CD14-positive monocyte (primary cell): ENCODE measurements around the gene TMEM120B. TPM values are rescaled to one million over a fixed set of nuclear protein-coding genes. Genes with fewer than 3 reads are reported as not detected.

Source experiments
- DNase-seq, 3 donors: peaks; one replicate each; pipeline ENCODE4 v3.0.0-alpha.2; 2011 to 2022
- H2AFZ ChIP-seq: 2 replicates; pipeline ENCODE4 v1.6.0; 2012; ENCODE audit warnings: mild to moderate bottlenecking, low read depth, low read length, inconsistent platforms; ENCODE audit not compliant: insufficient read depth, poor library complexity, severe bottlenecking
- H3K27ac ChIP-seq, 2 donors: 1 replicate in 1 of 2; 2 replicates in 1 of 2; pipeline ENCODE4 v1.5.1; 2012 to 2013; ENCODE audit warnings: low read length in 2 of 2, control low read depth in 1 of 2, inconsistent platforms in 1 of 2, low read depth in 1 of 2, mild to moderate bottlenecking in 1 of 2
- H3K27me3 ChIP-seq, 2 donors: one replicate each; pipeline versions ENCODE4 v1.6.0 to v1.6.1; 2011 to 2013; ENCODE audit warnings: low read length in 2 of 2; ENCODE audit not compliant: control insufficient read depth in 2 of 2, insufficient read depth in 2 of 2
- H3K36me3 ChIP-seq, 2 donors: replicated peaks in 1 of 2; 1 replicate in 1 of 2; 2 replicates in 1 of 2; pipeline versions ENCODE4 v1.5.1 to v1.6.1; 2012 to 2013; ENCODE audit warnings: low read length in 2 of 2, control low read depth in 1 of 2, inconsistent platforms in 1 of 2, mild to moderate bottlenecking in 1 of 2; ENCODE audit not compliant: insufficient read depth in 2 of 2, control insufficient read depth in 1 of 2
- H3K4me1 ChIP-seq, 2 donors: 1 replicate in 1 of 2; 2 replicates in 1 of 2; pipeline versions ENCODE4 v1.5.1 to v1.6.1; 2012 to 2013; ENCODE audit warnings: low read length in 2 of 2, control low read depth in 1 of 2, inconsistent platforms in 1 of 2, mild to moderate bottlenecking in 1 of 2, moderate library complexity in 1 of 2; ENCODE audit not compliant: insufficient read depth in 2 of 2, control insufficient read depth in 1 of 2
- H3K4me2 ChIP-seq: replicated peaks from 2 replicates; pipeline ENCODE3; 2012; ENCODE audit warnings: low read length, moderate library complexity, mild to moderate bottlenecking; ENCODE audit not compliant: poor library complexity, severe bottlenecking; ENCODE audit errors: extremely low read depth
- H3K4me3 ChIP-seq, 3 experiments: fragments of 200-600 bp in 1 of 3; sonication (generic) in 1 of 3; replicated peaks in 1 of 3; 1 replicate in 2 of 3; 2 replicates in 1 of 3; pipeline ENCODE4 v1.5.1; 2011 to 2013; ENCODE audit warnings: low read length in 3 of 3, mild to moderate bottlenecking in 3 of 3, control low read depth in 2 of 3, low read depth in 2 of 3, inconsistent platforms in 1 of 3, moderate library complexity in 1 of 3
- H3K79me2 ChIP-seq: 2 replicates; pipeline ENCODE4 v1.6.0; 2012; ENCODE audit warnings: mild to moderate bottlenecking, control low read depth, inconsistent platforms, low read length, moderate library complexity; ENCODE audit not compliant: insufficient read depth
- H3K9ac ChIP-seq: 2 replicates; pipeline ENCODE4 v1.6.0; 2017; ENCODE audit warnings: low read length, mild to moderate bottlenecking; ENCODE audit not compliant: insufficient read depth, poor library complexity, severe bottlenecking
- H3K9me3 ChIP-seq, 2 donors: replicated peaks in 1 of 2; 1 replicate in 1 of 2; 2 replicates in 1 of 2; pipeline versions ENCODE4 v1.5.1 to v1.6.1; 2012 to 2013; ENCODE audit warnings: low read length in 2 of 2, control low read depth in 1 of 2; ENCODE audit not compliant: control insufficient read depth in 1 of 2, insufficient read depth in 1 of 2
- H4K20me1 ChIP-seq: 2 replicates; pipeline ENCODE4 v1.6.0; 2012; ENCODE audit warnings: mild to moderate bottlenecking, low read length, control low read depth, moderate library complexity; ENCODE audit not compliant: insufficient read depth
- H3K27ac Mint-ChIP-seq, 7 donors: one replicate each; pipeline ENCODE4 v1.8.0; 2020; ENCODE audit warnings: mild to moderate bottlenecking in 7 of 7, mixed read lengths in 7 of 7, moderate library complexity in 6 of 7, inconsistent platforms in 2 of 7
- H3K27me3 Mint-ChIP-seq, 3 donors: one replicate each; pipeline ENCODE4 v1.8.0; 2021 to 2022; ENCODE audit warnings: low read depth in 3 of 3, mild to moderate bottlenecking in 3 of 3, mixed read lengths in 3 of 3, moderate library complexity in 3 of 3, inconsistent platforms in 1 of 3
- H3K36me3 Mint-ChIP-seq, 2 donors: one replicate each; pipeline ENCODE4 v1.8.0; 2020; ENCODE audit warnings: mixed read lengths in 2 of 2, inconsistent platforms in 1 of 2, mild to moderate bottlenecking in 1 of 2
- H3K4me1 Mint-ChIP-seq: one replicate; pipeline ENCODE4 v1.8.0; 2020; ENCODE audit warnings: mild to moderate bottlenecking, mixed read lengths
- H3K4me3 Mint-ChIP-seq, 2 donors: one replicate each; pipeline ENCODE4 v1.8.0; 2020; ENCODE audit warnings: mild to moderate bottlenecking in 2 of 2, mixed read lengths in 2 of 2, moderate library complexity in 1 of 2
- H3K9me3 Mint-ChIP-seq, 7 donors: one replicate each; pipeline ENCODE4 v1.8.0; 2020 to 2022; ENCODE audit warnings: mixed read lengths in 7 of 7, mild to moderate bottlenecking in 6 of 7, moderate library complexity in 6 of 7, inconsistent platforms in 2 of 7
- CTCF ChIP-seq: fragments of 200-600 bp; IDR thresholded peaks from one replicate; pipeline ENCODE4 v1.8.0; 2022; ENCODE audit warnings: antibody characterized with exemption, mild to moderate bottlenecking
- WGBS: methylation state at CpG from one replicate; pipeline ENCODE4 v1.1.5; 2013; ENCODE audit warnings: missing lambda C conversion rate; ENCODE audit not compliant: insufficient coverage; 5-methylcytosine and 5-hydroxymethylcytosine counted together
- intact Hi-C, 2 donors: fragments of 100-400 bp; cut with micrococcal nuclease; formaldehyde crosslinking; loops; one replicate each; pipeline versions ENCODE4 v1.15.0 to v1.15.1; 2023
- polyA plus RNA-seq, 3 donors: library from polyadenylated mRNA; depleted of rRNA in 1 of 3; unstranded in 2 of 3; stranded (reverse) in 1 of 3; fragments of 300-500 nt in 2 of 3; fragments of >200 nt in 1 of 3; fragmentation: Illumina TruSeq in 2 of 3; gene quantifications; 1 replicate in 2 of 3; 2 replicates in 1 of 3; pipeline ENCODE4 v1.2.3, GENCODE V29; 2012 to 2021

TMEM120B gene
- polyA plus RNA-seq, 3 donors = 0.65 to 2.4 (median 1.1) TPM

DNA sequence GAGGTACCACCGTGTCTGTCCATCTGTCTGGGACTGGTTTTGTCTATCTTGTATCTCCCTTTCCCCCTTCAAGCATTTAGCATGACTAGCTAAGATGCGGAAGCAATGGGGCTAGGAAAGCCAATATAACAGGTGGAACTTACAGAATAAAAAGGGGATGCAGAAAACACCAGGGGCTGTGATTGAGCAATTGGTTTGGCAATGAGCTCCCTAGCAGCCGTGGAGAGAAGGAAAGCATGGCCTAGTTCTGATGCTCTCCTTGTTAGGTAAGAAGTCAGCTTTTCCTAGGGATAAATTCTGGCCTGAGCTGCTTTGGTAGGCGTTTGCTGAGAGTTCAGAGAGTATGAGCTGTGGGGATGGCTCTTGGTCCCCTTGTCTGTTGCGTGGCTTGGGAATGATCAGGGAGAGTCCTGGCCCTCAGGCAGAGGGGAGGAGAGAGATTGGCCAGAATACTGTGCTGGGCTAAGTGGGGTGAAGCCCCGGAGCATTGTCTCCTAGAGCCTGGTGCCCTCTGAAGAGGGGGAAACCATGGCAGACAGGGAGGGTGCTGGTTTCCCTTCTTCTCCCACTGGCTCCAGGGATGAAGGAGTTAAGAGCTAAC, 98.4 kb downstream of the TMEM120B start:
- H3K36me3 Mint-ChIP-seq = peaks cover 40 to 64% of the 10 kb centered on the region in 2 donors
- H3K4me3 Mint-ChIP-seq = peak overlapping the region; percentile 79 to 90
- Histone ChIP-seq H2AFZ (no peak overlapping the region), H3K79me2 (peaks cover 97% of the 10 kb centered on the region), H3K36me3 (peaks cover 54 to 67% of the 10 kb centered on the region in 2 donors), H3K4me3 (peak overlapping the region; percentile 66 to 89 (median 67)), H3K27me3 (no peaks in the 10 kb centered on the region), H3K27ac (peak overlapping the region; percentile 40 to 79), H4K20me1 (peaks cover 98% of the 10 kb centered on the region), H3K9me3 (no peaks in the 10 kb centered on the region), H3K4me2 (peak overlapping the region; percentile 100), H3K4me1 (peaks cover 58 to 69% of the 10 kb centered on the region in 2 donors), H3K9ac (peak overlapping the region; percentile 60)
- no peak for DNase-seq
- intact Hi-C loops = loop anchor here (1.0 to 5.0 kb wide), 2 partner anchors 16 to 34 kb away; no protein-coding TSS in a partner anchor
- H3K4me1 Mint-ChIP-seq = peaks cover 59% of the 10 kb centered on the region
- peak overlapping the region; percentile 35 to 90 (median 76) for H3K27ac Mint-ChIP-seq
- peaks cover 0 to 2% (median 0%) of the 10 kb centered on the region in 7 donors for H3K9me3 Mint-ChIP-seq
- H3K27me3 Mint-ChIP-seq = peaks cover 0 to 3% (median 0%) of the 10 kb centered on the region in 3 donors
- WGBS = 47% methylated on average over 4 of the region's 6 CpGs
- no peak for TF ChIP-seq CTCF

DNA sequence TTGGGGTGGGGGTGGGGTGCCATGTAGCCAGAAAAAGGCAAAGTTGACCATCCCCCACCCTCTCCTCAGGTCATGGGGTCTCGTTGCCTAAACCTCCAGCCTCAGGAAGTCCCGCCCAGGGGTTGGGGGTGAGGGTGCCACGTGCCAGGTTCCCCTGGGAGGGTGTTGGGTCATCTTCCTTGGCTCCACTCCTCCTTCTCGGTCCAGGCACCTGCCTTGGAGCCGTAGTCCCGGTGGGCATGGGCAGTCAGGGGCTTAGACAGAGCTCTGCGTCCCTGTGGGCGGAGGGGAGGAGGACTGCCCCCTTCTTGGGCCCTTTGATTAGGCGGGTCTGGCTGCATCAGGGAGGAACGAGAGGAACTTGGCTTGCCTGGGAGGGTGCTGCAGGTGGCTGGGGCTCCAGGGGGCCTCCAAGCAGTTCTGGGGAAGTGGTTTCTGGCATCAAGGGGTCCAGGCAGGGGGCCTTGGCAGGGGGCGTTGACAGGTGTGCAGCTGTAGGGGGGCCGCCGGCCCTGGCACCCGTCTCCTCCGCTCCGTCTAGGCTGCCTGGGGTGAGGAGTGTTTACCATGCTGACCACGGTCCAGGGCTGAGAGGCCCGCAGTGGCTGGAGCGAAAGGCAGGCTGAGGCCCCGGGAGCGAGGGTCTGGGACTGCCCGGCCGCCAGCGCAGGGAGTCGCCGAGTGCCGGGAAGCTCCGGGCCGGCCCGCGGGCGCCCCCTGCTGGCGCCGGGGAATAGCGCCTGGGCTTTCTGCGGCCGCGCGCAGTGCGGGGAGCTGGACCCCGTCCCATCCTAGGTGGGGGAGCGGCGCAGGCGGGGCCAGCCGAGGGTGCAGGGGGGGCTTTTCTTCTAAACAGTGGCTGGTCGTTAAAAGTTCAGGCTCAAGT, 99.1 kb downstream of the TMEM120B start:
- Histone ChIP-seq H3K4me3 (peak overlapping the region; percentile 66 to 89 (median 67)), H3K9me3 (no peaks in the 10 kb centered on the region), H3K27ac (peak overlapping the region; percentile 62 to 79), H3K9ac (peak overlapping the region; percentile 60), H3K36me3 (peaks cover 60 to 70% of the 10 kb centered on the region in 2 donors), H2AFZ (no peak overlapping the region), H3K4me1 (peaks cover 51 to 62% of the 10 kb centered on the region in 2 donors), H3K79me2 (peaks cover 97% of the 10 kb centered on the region), H4K20me1 (peaks cover 98% of the 10 kb centered on the region), H3K27me3 (no peaks in the 10 kb centered on the region), H3K4me2 (peak overlapping the region; percentile 100)
- peak; percentile 99 for TF ChIP-seq CTCF
- H3K27ac Mint-ChIP-seq = peak overlapping the region; percentile 75 to 90 (median 79)
- DNase-seq = peak in 2 of 3 donors; percentile 59 to 68
- under 1% methylated on average over 43 of the region's 46 CpGs for WGBS
- peaks cover 0 to 2% (median 0%) of the 10 kb centered on the region in 7 donors for H3K9me3 Mint-ChIP-seq
- peaks cover 52% of the 10 kb centered on the region for H3K4me1 Mint-ChIP-seq
- peaks cover 44 to 70% of the 10 kb centered on the region in 2 donors for H3K36me3 Mint-ChIP-seq
- H3K27me3 Mint-ChIP-seq = peaks cover 0 to 3% (median 0%) of the 10 kb centered on the region in 3 donors
- H3K4me3 Mint-ChIP-seq = peak overlapping the region; percentile 79 to 90
- intact Hi-C loops = loop anchor here (1.0 to 5.0 kb wide), 3 partner anchors 16 to 34 kb away; no protein-coding TSS in a partner anchor
